Transverse colon (tissue), 4 donors: ENCODE results near the gene MAB21L2. TPM values are rescaled to one million over a fixed set of nuclear protein-coding genes. Genes with fewer than 3 reads are reported as not detected.

Experiments used
- DNase-seq: peaks from one replicate; pipeline ENCODE4 v3.0.0-alpha.2; 2019
- H3K27ac ChIP-seq, 4 donors: fragments of 200-600 bp; sonication (generic); 2 replicates each; pipeline ENCODE4 v1.5.1; 2016 to 2018; ENCODE audit warnings: inconsistent platforms in 4 of 4
- H3K27me3 ChIP-seq: fragments of 200-600 bp; sonication (generic); 2 replicates; pipeline ENCODE4 v1.5.1; 2017; ENCODE audit warnings: inconsistent platforms
- H3K36me3 ChIP-seq, 4 donors: fragments of 200-600 bp; sonication (generic); 2 replicates each; pipeline ENCODE4 v1.5.1; 2017 to 2019; ENCODE audit warnings: inconsistent platforms in 4 of 4
- H3K4me1 ChIP-seq, 4 donors: fragments of 200-600 bp; sonication (generic); 2 replicates each; pipeline ENCODE4 v1.5.1; 2017 to 2020; ENCODE audit warnings: inconsistent platforms in 4 of 4
- H3K4me3 ChIP-seq, 4 donors: fragments of 200-600 bp; sonication (generic); 1 replicate in 1 of 4; 2 replicates in 3 of 4; pipeline versions ENCODE4 v1.5.1 to v1.6.1; 2017 to 2019; ENCODE audit warnings: inconsistent platforms in 4 of 4
- H3K9me3 ChIP-seq, 2 donors: fragments of 200-600 bp; sonication (generic); 2 replicates each; pipeline ENCODE4 v1.5.1; 2017 to 2019; ENCODE audit warnings: inconsistent platforms in 2 of 2
- CTCF ChIP-seq, 5 experiments: fragments of 200-600 bp in 3 of 5; fragments of 450-650 bp in 2 of 5; sonication (generic) in 3 of 5; IDR thresholded peaks; 1 replicate in 2 of 5; 2 replicates in 3 of 5; pipeline ENCODE4 v1.5.1; 2016 to 2017; ENCODE audit warnings: antibody characterized with exemption in 5 of 5, inconsistent platforms in 3 of 5, mild to moderate bottlenecking in 2 of 5, moderate library complexity in 1 of 5
- EP300 ChIP-seq: sonication (generic); formaldehyde crosslinking; IDR thresholded peaks from one replicate; pipeline ENCODE4 v1.6.1; 2017; ENCODE audit warnings: antibody characterized with exemption, low read depth
- POLR2A ChIP-seq: fragments of 450-650 bp; IDR thresholded peaks from one replicate; pipeline ENCODE4 v1.6.1; 2016; ENCODE audit warnings: antibody characterized with exemption, mild to moderate bottlenecking, moderate library complexity
- POLR2AphosphoS5 ChIP-seq, 3 donors: sonication (generic); formaldehyde crosslinking; IDR thresholded peaks; one replicate each; pipeline ENCODE4 v1.6.1; 2016; ENCODE audit warnings: antibody characterized with exemption in 3 of 3
- WGBS, 2 donors: methylation state at CpG; one replicate each; pipeline ENCODE4 v1.1.5; 2018; ENCODE audit warnings: low coverage in 1 of 2; 5-methylcytosine and 5-hydroxymethylcytosine counted together
- in situ Hi-C, 4 donors: fragments of 200-750 bp; cut with MboI; loops; one replicate each; pipeline versions ENCODE4 v1.15.0 to v1.15.1; 2017; ENCODE audit warnings: low sequenced_read_pairs in 3 of 4, low pct_ligation_motif_present in 1 of 4, low pct_unique_long_range_greater_than_20kb in 1 of 4
- intact Hi-C: fragments of 100-400 bp; cut with DNase I; formaldehyde crosslinking; loops from one replicate; pipeline ENCODE4 v1.15.1; 2023; ENCODE audit warnings: low total_unique reads
- total RNA-seq, 4 donors: library from RNA; depleted of rRNA; stranded (reverse); fragments of >200 nt; gene quantifications; one replicate each; pipeline ENCODE4 v1.1.0, GENCODE V29; 2016

The MAB21L2 gene
- total RNA-seq, 4 donors from 2014 or later = 63.0 to 106 (median 78.9) TPM

DNA sequence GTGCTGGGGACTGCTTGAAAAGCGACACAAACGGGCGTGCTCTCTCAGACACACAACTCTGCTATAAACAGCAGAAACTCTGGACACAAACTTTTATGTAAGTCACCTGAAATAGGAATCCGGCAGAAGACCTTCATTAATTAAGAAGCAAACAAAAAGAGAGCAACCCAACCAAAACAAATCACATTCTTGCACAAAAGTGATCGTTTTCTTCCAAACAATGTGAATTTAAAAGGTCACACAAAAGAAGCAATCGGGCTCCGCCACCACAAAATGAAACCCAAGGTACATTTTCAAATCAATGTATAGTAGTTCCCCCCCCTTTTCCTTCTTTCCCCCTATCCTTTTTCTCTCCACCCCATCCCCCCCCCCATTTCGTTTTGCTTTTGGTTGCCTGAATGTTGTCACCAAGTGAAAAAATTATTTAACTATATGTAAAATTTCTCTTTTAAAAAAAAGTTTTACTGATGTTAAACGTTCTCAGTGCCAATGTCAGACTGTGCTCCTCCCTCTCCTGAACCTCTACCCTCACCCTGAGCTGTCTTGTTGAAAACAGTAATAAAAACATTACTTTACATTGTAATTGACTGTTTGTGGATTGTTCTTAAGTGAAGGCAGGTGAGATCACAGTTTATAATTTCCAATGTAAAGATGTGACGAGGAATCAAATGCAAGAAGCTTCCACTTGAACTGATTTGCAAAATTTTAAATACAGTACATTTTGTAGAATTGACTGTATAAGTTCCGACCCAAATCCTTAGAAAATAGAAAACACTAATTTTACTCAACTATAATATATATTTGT is 2.4 kb downstream of the MAB21L2 start:
- Histone ChIP-seq H3K4me1 (no peaks in the 10 kb centered on the region), H3K27me3 (no peaks in the 10 kb centered on the region), H3K27ac (peak overlapping the region; percentile 84 to 91 (median 88)), H3K36me3 (peaks cover 0 to 13% (median 2%) of the 10 kb centered on the region in 4 donors), H3K4me3 (peak overlapping the region; percentile 28 to 52 (median 46)), H3K9me3 (no peaks in the 10 kb centered on the region)
- intact Hi-C loops = loop anchor here (5.0 kb wide), 1 partner anchor 282 kb away; no protein-coding TSS in a partner anchor
- WGBS, 2 donors = 64 to 71% methylated on average over 8 to 11 of the region's 11 CpGs
- TF ChIP-seq POLR2A (no peak), POLR2AphosphoS5 (IDR thresholded peaks at IDR 0.05) (no peak), CTCF (IDR thresholded peaks at IDR 0.05) (no peak), EP300 (no peak)
- in situ Hi-C loops = loop anchor here in 2 of 4 donors (10.0 to 25.0 kb wide), 2 partner anchors 272 to 280 kb away; no protein-coding TSS in a partner anchor
- DNase-seq = no peak

DNA sequence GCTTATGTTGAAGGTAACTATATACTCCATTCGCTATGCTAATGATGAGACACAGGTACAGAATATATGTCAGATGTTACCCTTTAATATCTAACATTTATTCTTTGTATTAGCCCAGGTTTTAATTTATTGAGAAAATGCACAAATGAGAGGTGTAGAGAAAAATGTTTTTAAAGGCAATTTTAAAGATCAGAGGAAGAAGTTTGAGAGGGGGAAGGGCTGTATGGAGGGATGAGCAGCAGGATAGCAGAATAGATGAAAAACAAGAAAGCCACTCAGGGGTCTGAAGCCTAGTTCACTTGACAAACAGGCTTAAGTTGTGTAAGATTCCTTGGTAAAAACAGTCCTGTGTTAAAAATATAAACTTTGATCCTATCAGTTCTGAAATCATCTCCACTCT is 3.7 kb downstream of the MAB21L2 start:
- peak overlapping the region; percentile 17 to 52 (median 38) for H3K4me3 ChIP-seq
- no peaks in the 10 kb centered on the region for H3K9me3 ChIP-seq
- WGBS, 2 donors = 64 to 77% methylated on average over 1 of the region's 1 CpG
- no peak for TF ChIP-seq POLR2A
- TF ChIP-seq POLR2AphosphoS5 (IDR thresholded peaks at IDR 0.05) = no peak
- no peak for TF ChIP-seq EP300
- no peak for TF ChIP-seq CTCF (IDR thresholded peaks at IDR 0.05)
- H3K36me3 ChIP-seq = peaks cover 0 to 13% (median 2%) of the 10 kb centered on the region in 4 donors
- H3K27ac ChIP-seq = peak overlapping the region; percentile 84 to 91 (median 88)
- no peaks in the 10 kb centered on the region for H3K27me3 ChIP-seq
- in situ Hi-C loops = loop anchor here in 2 of 4 donors (10.0 to 25.0 kb wide), 2 partner anchors 273 to 281 kb away; no protein-coding TSS in a partner anchor
- H3K4me1 ChIP-seq = peaks cover 0 to 4% (median 0%) of the 10 kb centered on the region in 4 donors
- intact Hi-C loops = no loop called here
- no peak for DNase-seq

DNA sequence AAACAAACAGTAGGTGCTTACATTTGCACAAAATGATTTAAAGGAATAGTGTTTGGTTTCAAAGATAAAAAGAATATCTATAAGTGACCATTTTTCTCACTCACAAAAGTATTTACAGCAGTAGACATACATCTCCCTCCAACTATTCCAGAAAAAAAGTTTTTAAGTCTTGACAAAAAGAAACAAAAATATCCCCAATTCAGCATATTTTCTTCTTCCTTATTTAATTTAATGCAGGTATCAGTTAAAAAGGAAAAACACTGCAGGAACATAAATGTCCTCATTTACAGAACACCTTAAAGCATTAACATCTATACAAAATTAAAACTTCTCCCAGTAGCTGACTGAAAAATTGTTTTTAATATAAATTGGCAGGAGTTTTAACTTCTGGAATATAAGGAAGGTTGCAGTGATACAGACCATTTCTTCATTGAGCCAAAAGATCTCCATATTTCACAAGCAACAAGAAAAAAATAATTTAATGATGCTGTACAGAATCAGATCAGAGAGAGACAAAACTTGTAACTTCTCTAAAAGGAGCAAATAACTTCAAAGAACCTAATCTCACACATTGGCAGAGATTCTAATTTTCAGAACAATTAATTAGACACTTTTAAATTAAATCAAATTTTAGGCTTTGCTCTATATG is 4.3 kb downstream of the MAB21L2 start:
- Histone ChIP-seq H3K27ac (peak overlapping the region; percentile 84 to 91 (median 88)), H3K4me3 (peak overlapping the region; percentile 17 to 52 (median 38)), H3K9me3 (no peaks in the 10 kb centered on the region), H3K27me3 (no peaks in the 10 kb centered on the region), H3K4me1 (peaks cover 0 to 4% (median 0%) of the 10 kb centered on the region in 4 donors), H3K36me3 (peaks cover 0 to 13% (median 2%) of the 10 kb centered on the region in 4 donors)
- intact Hi-C loops (no loop called here), in situ Hi-C loops (loop anchor here in 2 of 4 donors (10.0 to 25.0 kb wide), 2 partner anchors 274 to 281 kb away; no protein-coding TSS in a partner anchor)
- TF ChIP-seq EP300 = no peak
- TF ChIP-seq POLR2AphosphoS5 (IDR thresholded peaks at IDR 0.05) = no peak
- TF ChIP-seq POLR2A = no peak
- no peak for TF ChIP-seq CTCF (IDR thresholded peaks at IDR 0.05)
- no peak for DNase-seq

DNA sequence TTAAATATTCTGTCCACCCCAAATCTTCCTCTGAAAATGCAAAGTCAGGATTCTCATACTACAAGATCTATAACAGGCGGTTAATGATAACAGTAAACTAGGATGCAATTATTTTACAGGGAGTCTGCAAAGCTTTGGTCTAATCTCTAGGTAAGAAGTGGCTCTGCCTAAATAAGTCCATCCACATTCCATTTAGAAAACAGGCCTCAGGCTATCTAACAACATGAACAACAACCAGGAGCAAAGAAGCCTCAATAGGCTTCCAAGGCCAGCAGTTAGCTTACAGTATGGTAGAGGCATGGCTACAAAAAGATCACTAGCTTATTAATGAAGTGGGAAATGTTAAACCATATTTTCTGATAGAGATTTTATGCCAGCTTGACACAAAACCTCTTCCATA is 6.4 kb downstream of the MAB21L2 start:
- peaks cover 0 to 5% (median 0%) of the 10 kb centered on the region in 4 donors for H3K36me3 ChIP-seq
- WGBS, 2 donors = 70% methylated on average over 1 of the region's 1 CpG; no CpG with 5 or more reads in 1 of the 2 donors
- H3K4me3 ChIP-seq = peak overlapping the region; percentile 1 to 52 (median 38)
- TF ChIP-seq CTCF (IDR thresholded peaks at IDR 0.05) = no peak
- no peak for TF ChIP-seq POLR2AphosphoS5 (IDR thresholded peaks at IDR 0.05)
- TF ChIP-seq POLR2A = no peak
- no peak for TF ChIP-seq EP300
- peaks cover 0 to 8% (median 0%) of the 10 kb centered on the region in 4 donors for H3K4me1 ChIP-seq
- no peaks in the 10 kb centered on the region for H3K9me3 ChIP-seq
- intact Hi-C loops (no loop called here), in situ Hi-C loops (loop anchor here in 2 of 4 donors (10.0 to 25.0 kb wide), 2 partner anchors 276 to 284 kb away; no protein-coding TSS in a partner anchor)
- H3K27me3 ChIP-seq = no peaks in the 10 kb centered on the region
- no peak for DNase-seq
- H3K27ac ChIP-seq = peak overlapping the region; percentile 82 to 89 (median 85)
